Neural cell (in vitro differentiated cells): ENCODE measurements around the gene OPA1.

Source experiments
- EP300 ChIP-seq: fragments of 450-650 bp; conservative IDR thresholded peaks from 2 replicates; pipeline ENCODE4 v1.6.1; 2014; ENCODE audit warnings: antibody characterized with exemption, mild to moderate bottlenecking, moderate library complexity; ENCODE audit not compliant: poor library complexity, severe bottlenecking
- POLR2AphosphoS5 ChIP-seq: IDR thresholded peaks from 2 replicates; pipeline ENCODE4 v1.6.1; 2012
- TF ChIP-seq, protein P1 (sequence below): fragments of 450-650 bp; IDR thresholded peaks from 2 replicates; pipeline ENCODE4 v1.5.1; 2014; ENCODE audit warnings: antibody characterized with exemption, mild to moderate bottlenecking, moderate library complexity; ENCODE audit not compliant: poor library complexity, severe bottlenecking

GRCh38 chr3:193656878-193657282 is 63.9 kb downstream of the OPA1 start:
- TF ChIP-seq, protein P1, sequence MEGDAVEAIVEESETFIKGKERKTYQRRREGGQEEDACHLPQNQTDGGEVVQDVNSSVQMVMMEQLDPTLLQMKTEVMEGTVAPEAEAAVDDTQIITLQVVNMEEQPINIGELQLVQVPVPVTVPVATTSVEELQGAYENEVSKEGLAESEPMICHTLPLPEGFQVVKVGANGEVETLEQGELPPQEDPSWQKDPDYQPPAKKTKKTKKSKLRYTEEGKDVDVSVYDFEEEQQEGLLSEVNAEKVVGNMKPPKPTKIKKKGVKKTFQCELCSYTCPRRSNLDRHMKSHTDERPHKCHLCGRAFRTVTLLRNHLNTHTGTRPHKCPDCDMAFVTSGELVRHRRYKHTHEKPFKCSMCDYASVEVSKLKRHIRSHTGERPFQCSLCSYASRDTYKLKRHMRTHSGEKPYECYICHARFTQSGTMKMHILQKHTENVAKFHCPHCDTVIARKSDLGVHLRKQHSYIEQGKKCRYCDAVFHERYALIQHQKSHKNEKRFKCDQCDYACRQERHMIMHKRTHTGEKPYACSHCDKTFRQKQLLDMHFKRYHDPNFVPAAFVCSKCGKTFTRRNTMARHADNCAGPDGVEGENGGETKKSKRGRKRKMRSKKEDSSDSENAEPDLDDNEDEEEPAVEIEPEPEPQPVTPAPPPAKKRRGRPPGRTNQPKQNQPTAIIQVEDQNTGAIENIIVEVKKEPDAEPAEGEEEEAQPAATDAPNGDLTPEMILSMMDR: no peak
- TF ChIP-seq EP300: no peak
- no peak for TF ChIP-seq POLR2AphosphoS5
